ENCODE measurements around the gene CCDC142. TPM values are rescaled to one million over a fixed set of nuclear protein-coding genes. Genes with fewer than 3 reads are reported as not detected.
A peak's percentile ranks its signal among the peaks of the same experiment; 100 is the strongest.

Gene CCDC142, protein sequence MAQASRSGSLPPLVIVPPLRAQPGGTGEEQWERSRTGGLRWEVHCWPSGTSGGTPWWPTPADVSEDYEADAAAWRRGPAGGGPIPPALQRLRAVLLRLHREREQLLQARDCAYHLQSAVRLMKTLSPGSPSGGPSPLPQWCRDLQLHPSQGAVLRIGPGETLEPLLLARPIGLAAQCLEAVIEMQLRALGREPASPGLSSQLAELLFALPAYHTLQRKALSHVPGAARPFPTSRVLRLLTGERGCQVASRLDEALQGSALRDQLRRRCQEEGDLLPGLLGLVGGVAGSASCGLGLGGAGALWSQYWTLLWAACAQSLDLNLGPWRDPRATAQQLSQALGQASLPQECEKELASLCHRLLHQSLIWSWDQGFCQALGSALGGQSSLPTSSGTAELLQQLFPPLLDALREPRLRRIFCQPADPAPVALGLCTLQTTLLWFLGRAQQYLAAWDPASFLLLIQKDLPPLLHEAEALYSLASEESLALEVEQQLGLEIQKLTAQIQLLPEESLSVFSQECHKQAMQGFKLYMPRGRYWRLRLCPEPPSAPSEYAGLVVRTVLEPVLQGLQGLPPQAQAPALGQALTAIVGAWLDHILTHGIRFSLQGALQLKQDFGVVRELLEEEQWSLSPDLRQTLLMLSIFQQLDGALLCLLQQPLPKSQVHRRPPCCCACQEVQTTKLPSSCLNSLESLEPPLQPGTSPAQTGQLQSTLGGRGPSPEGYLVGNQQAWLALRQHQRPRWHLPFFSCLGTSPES
- 6.6 TPM for total RNA-seq
- long read RNA-seq, partial matches to known transcripts = 3 of 17 reads
- long read RNA-seq, other reads (novel, unspliced or antisense) = 8 of 17 reads

GRCh38 chr2:74482801-74483674, at the start of gene CCDC142, which contains the start of gene TTC31:
Gene CCDC142, minus strand, starts transcription at chr2:74482998. Its CDS starts 161 bp downstream, at chr2:74482837.
Gene TTC31, plus strand, starts transcription at chr2:74483081. Its CDS starts 15 bp downstream, at chr2:74483096.
- intact Hi-C loops (cut with micrococcal nuclease) = loop anchor here (5.0 kb wide), 1 partner anchor 104 kb away; no protein-coding TSS in a partner anchor
- ATAC-seq = peak; percentile 98

GRCh38 chr2:74532222-74532621, 49.4 kb upstream of the CCDC142 start:
- intact Hi-C loops (cut with micrococcal nuclease) = no loop called here
- DNase-seq (no peak), ATAC-seq (no peak)

More at GRCh38 chr2:74482801-74483674, at the start of gene CCDC142, which contains the start of gene TTC31:
- peak; percentile 97 for DNase-seq

- intact Hi-C loops (cut with micrococcal nuclease) = no loop called here
- no peak for DNase-seq
- no peak for ATAC-seq
Observed at GRCh38 chr2:74531666-74532065, 48.9 kb upstream of the CCDC142 start.

- ATAC-seq (peak; percentile 41), DNase-seq (peak; percentile 63)
- intact Hi-C loops (cut with micrococcal nuclease) = no loop called here
Observed at GRCh38 chr2:74530239-74531187, 47.7 kb upstream of the CCDC142 start.

DNA sequence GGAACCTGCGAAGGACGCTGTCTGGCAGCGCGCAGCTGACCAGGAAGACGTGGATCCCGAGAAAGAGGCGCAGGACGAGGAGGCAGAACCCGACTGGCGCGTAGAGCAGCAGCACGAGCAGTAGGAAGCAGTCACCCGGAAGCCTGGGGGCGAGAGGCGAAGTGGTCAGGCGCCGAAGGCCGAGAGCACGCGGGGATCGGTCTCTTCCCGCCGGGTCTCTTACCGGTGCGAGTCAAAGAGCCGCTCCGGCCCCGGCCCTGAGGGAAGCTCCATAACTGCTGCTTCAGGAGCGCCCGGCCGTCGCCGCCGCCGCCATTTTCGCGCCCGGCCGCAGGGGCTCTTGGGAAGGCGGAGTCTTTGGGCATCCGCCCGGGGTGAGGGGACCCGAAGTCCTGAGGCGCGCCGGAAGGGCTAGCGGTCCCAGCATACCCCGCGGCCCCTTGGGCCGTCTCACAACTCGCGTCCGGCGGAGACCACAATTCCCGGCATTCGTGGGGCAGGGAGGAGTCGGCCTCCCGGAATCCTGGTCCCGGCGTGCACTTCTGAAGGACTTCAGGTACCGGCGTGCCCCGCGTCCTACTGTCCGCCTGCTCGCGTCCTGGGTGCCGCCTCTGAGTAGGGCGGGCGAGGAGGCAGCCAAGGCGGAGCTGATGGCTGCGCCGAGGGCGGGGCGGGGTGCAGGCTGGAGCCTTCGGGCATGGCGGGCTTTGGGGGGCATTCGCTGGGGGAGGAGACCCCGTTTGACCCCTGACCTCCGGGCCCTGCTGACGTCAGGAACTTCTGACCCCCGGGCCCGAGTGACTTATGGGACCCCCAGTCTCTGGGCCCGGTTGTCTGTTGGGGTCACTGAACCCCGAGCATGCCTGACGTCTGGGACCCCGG, 46.8 kb upstream of the CCDC142 start, which contains the start of the genes AUP1 and HTRA2:
AUP1 (minus strand) TSS at position 350 of the 882 bp plus-strand sequence; CDS start at position 273, 77 bp downstream.
HTRA2 (plus strand) TSS at position 577 of the 882 bp plus-strand sequence; CDS start at position 651, 74 bp downstream.
- DNase-seq = peak; percentile 99
- ATAC-seq = peak; percentile 95
- intact Hi-C loops (cut with micrococcal nuclease) = no loop called here

GRCh38 chr2:74528600-74529356, 46.0 kb upstream of the CCDC142 start:
- intact Hi-C loops (cut with micrococcal nuclease) = no loop called here
- ATAC-seq = peak; percentile 4
- DNase-seq = no peak

- intact Hi-C loops (cut with micrococcal nuclease) = no loop called here
- no peak for DNase-seq
- ATAC-seq = no peak
Observed at GRCh38 chr2:74527741-74528140, 44.9 kb upstream of the CCDC142 start.

DNA sequence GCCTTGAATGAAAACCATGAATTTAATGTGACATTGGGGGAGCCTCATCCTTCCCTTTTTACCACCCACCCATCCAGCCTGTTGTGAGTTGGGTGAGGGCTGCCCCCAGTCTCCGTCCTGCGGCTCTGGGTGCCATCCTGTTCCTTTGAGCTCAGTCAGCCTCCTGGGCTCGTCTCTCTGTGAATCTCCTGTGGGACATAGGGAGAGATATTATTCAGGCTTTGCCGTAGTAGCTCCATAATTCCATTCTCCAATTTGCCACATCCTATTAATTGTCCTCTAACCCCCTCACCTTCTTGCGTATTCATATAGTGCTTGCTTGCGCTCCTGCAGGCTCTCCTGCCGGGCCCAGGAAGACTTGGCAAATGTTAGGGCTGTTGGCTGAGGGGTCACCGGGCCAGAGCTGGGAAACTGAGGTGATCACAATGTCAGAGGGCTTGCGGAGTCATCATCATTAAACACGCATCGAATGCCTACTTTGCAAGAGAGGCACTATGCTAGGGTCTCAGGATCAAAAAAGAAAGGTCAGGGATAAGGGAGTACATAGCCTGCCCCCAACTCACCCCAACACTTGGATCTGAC, 43.9 kb upstream of the CCDC142 start:
- intact Hi-C loops (cut with micrococcal nuclease) = no loop called here
- DNase-seq (no peak), ATAC-seq (no peak)

DNA sequence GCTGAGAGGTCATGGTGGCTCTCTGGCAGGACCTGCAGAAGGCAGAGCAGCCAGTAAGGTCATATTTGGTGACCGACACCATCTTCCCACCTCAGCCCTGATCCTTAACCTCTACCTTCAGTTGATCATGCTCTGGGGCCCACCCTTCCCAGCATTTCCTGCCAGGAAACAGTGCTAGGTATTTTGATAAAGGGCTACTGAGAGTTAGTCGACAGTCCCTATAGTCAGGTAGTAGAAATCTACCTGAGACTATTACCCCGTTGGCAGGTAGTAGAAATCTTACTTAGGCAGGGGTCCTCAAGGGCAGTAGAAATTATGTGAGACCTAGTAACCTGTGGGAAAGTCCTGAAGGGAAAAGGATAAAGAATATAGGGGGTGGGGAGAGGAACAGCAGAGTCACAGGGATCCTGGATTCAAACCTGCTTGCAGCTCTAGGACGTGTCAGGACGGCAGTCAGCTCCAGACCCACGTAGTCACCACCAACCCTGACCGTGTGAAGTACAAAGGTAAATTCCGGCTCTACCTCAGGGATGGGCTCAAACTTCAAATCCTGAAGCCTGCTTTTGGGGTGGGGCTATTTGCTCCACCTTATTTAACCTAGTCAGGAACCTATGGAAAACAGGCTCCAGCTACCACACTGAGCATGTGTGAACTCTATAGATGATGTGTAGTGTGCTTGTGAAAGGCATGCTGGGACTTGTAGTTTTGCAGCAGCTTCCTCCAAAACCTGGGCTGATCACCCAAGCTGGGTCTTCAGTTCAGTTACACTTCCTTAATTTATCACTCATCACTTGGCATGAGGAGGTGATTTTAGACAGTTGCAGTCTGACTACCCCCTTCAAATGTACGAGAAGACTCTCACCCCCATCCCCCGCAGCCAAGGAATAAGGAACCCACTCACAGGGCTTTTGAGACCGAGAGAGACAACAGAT, 43.2 kb upstream of the CCDC142 start, which contains the start of gene DQX1:
DQX1 (minus strand) TSS at position 515 of the 932 bp plus-strand sequence; CDS start at position 13, 502 bp downstream.
- intact Hi-C loops (cut with micrococcal nuclease) = no loop called here
- ATAC-seq (no peak), DNase-seq (no peak)

DNA sequence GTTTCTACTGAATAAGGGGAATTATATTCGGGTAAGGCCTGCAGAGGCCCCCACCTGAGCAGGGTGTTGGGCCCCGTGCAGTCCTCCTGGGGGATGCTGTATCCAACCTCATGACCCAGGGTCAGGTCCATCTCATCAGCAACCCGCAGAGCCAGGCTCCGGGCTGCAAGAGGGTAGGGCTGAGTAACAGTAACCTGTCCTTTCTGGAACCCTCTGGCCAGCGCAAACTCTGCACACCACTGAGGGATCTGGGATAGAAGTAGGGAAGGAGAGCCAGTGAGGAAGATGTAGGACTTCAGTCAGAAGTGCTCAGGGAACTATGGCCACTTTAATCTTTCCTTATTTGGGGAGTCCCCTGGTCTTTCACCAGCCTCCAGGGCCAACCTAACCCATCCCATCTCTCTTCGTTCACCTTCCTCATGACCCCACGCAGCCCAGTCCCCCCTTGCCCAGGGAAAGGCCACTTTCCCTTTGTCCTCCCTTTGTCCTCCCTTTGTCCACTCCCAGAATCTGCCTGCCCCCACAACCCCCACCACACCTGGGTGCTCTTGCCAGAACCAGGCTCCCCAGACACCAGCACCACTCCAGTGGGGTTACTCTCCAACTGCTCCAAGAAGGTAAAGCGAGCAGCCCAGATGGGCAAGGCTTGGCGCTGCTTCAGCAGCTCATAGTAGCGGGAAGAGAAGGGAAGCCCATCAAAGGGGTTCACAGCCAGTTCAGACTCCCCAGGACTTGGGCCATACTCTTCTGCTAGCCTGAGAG, 42.3 kb upstream of the CCDC142 start:
- DNase-seq = no peak
- no peak for ATAC-seq
- intact Hi-C loops (cut with micrococcal nuclease) = no loop called here

DNA sequence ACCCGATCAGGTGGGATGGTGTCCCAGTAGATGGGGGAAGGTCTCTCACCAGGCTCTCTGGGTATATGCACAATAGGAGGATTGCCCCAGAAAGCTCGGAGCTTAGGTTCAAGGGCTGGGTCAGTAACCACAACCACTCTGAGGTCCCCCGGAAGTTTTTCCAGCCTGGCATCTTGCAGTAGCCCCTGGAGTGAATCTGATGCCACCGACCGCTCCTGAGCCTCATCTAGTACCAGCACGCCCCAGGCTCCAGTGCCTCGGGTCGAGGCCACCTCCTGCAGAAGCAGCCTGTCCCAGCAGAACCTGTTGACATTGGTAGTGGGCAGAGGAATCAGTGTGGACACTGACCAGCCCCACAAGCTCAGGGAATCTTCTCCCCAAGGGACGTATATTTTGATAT, 41.2 kb upstream of the CCDC142 start:
- intact Hi-C loops (cut with micrococcal nuclease) = no loop called here
- ATAC-seq = no peak
- DNase-seq = no peak

DNA sequence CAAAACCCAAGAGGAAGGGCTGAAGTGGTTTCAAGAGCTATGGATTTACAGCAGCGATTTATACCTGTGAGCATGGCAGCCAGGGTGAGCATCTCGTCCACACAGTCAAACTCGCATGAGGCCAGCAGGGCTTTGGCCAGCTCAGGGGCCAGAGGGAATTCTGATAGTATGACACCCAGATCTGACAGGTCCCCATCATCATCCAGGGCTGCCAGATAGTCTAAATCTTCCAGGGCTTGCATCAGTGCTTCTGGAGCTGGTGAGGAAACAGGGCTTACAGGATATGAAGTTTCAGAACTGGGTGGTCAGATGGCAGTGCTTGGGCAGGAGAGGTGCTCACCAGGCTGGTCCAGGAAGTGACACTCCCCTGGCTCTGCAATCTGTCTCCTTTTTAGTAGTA, 39.7 kb upstream of the CCDC142 start:
- intact Hi-C loops (cut with micrococcal nuclease) = no loop called here
- DNase-seq = no peak
- ATAC-seq = no peak

DNA sequence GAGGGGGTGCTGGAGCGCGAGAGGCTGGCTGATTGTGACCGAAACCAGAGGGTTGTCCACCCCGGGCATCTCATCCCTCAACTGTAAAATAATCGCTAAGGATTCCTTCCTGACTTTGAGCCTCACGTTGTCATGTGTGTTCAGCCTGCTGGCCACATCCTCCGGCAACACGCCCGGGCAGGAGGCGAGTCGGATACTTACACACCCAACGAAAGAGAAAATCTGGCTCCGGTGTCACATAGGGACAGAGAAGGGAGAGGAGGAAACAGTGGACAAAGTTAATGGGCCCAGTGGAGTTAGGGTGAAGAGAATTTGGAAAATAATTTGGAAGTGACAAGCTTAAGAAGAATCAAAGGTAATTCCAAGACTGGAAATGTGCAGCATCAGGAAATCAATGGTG, 33.9 kb upstream of the CCDC142 start:
- intact Hi-C loops (cut with micrococcal nuclease) = no loop called here
- DNase-seq (no peak), ATAC-seq (no peak)
